ENCODE measurements around the gene GPX4.

DNA sequence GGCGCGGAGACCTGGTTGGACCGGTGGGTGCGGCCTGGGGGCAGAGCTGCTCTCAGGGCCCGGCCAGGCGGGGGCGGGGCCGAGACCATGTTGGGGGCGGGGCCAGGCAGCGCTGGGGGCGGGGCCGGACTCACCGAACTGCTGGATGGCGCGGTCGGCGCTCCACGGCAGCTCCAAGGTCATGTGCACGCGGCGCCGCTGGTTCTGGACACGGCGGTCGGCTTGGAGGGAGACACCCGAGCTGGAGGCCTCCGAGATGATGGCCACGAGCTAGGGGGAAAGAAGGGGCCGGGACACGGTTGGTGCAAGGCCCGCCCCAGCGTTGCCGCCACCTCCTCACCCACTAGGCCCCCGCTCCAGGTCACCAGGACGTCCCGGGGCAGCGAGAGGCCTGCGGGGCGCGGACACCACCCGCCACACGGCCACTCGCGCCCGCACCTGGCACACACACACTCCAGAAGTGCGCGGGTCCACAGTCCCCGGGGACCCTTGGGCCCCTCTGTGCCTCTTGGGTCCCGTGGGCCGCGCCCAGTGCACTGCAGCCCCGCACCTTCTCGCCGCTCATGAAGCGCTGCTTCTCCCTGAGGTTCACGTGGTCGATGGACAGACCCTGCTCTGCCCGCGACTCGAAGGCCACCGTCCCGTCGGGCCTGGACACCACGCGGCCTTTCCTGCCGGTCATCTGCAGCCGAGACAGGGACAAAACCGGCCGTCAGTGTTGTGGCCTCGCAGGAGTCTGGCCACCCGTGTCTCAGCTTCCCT lies 8.7 kb downstream of the GPX4 start:
- no peak for TF ChIP-seq EZH2 (IDR thresholded peaks at IDR 0.05)
- TF ChIP-seq, protein P1, sequence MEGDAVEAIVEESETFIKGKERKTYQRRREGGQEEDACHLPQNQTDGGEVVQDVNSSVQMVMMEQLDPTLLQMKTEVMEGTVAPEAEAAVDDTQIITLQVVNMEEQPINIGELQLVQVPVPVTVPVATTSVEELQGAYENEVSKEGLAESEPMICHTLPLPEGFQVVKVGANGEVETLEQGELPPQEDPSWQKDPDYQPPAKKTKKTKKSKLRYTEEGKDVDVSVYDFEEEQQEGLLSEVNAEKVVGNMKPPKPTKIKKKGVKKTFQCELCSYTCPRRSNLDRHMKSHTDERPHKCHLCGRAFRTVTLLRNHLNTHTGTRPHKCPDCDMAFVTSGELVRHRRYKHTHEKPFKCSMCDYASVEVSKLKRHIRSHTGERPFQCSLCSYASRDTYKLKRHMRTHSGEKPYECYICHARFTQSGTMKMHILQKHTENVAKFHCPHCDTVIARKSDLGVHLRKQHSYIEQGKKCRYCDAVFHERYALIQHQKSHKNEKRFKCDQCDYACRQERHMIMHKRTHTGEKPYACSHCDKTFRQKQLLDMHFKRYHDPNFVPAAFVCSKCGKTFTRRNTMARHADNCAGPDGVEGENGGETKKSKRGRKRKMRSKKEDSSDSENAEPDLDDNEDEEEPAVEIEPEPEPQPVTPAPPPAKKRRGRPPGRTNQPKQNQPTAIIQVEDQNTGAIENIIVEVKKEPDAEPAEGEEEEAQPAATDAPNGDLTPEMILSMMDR (IDR thresholded peaks at IDR 0.05): no peak

Data from neural progenitor cell (in vitro differentiated cells).